ENCODE measurements around the gene RPS24. TPM values are rescaled to one million over a fixed set of nuclear protein-coding genes. Genes with fewer than 3 reads are reported as not detected.

RPS24 gene
- total and polyA plus RNA-seq, 9 of the 15 experiments (the other 6 are each of a cell fraction or from before 2014, with no cell fraction given) = 1,947 to 7,307 (median 5,944) TPM

- ATAC-seq (no peak), DNase-seq (ENCODE audit: extremely low read depth in 1 of 4, low spot score in 3 of 4) (no peak), FAIRE-seq (no peak)
- no peak overlapping the region for H3K4me2 ChIP-seq (ENCODE audit: insufficient read depth, low read length)
- H3K4me1 ChIP-seq (replicated peaks in 1 of 2; ENCODE audit: control insufficient read depth in 2 of 2, insufficient read depth in 2 of 2, low read length in 2 of 2) = peaks cover 0 to 2% of the 10 kb centered on the region in 2 experiments; a peak in 1 of 5 replicates
- ChIA-PET CTCF (ENCODE audit: low intra/inter-chr PET ratio) (no interaction called here), POLR2A (interaction anchor here (0.5 to 1.1 kb wide), 5 partner anchors 12 to 1377 kb away, joined by 3 read pairs; no protein-coding TSS in a partner anchor)
- no peak overlapping the region for H3K9ac ChIP-seq (ENCODE audit: insufficient read depth in 1 of 2, low read depth in 2 of 2, low read length in 2 of 2)
- no TSS peak for BruUV-seq (replicated peaks)
- peaks cover 3% of the 10 kb centered on the region; the same call in 1 of the 2 replicates for H4K20me1 ChIP-seq (replicated peaks; ENCODE audit: control insufficient read depth, insufficient read depth, low read length)
- H3K4me3 ChIP-seq = no peak overlapping the region
- intact Hi-C loops (cut with micrococcal nuclease) (no loop called here), in situ Hi-C loops (cut with MboI) (no loop called here)
- no peaks in the 10 kb centered on the region for H3K79me2 ChIP-seq (ENCODE audit: control insufficient read depth, insufficient read depth, low read length)
- H3K9me1 ChIP-seq (ENCODE audit: control insufficient read depth, insufficient read depth, low read length) = no peaks in the 10 kb centered on the region
- no peaks in the 10 kb centered on the region for H3K36me3 ChIP-seq (ENCODE audit: control insufficient read depth, insufficient read depth, low read length)
- no peak overlapping the region for H3K27ac ChIP-seq (ENCODE audit: extremely low read depth, low read depth, low read length)
- no peak overlapping the region for H2AFZ ChIP-seq (ENCODE audit: low read depth, low read length)
- H3K27me3 ChIP-seq (ENCODE audit: control insufficient read depth in 2 of 2, insufficient read depth in 2 of 2, low read length in 2 of 2) = peaks cover 11 to 50% of the 10 kb centered on the region in 2 experiments; a peak in 4 of 5 replicates
- WGBS (ENCODE audit: insufficient coverage, low coverage, missing lambda C conversion rate) = 2% methylated on average over 11 of the region's 11 CpGs
- no peaks in the 10 kb centered on the region for H3K9me3 ChIP-seq (replicated peaks; ENCODE audit: control insufficient read depth, insufficient read depth, low read depth, low read length)
- TF ChIP-seq ZBTB40 (IDR thresholded peaks at IDR 0.05) (no peak), ZBTB40 (CRISPR knock-in tag; IDR thresholded peaks at IDR 0.05) (no peak), ASH1L (IDR thresholded peaks at IDR 0.05; ENCODE audit: borderline replicate concordance, low read depth, partially characterized antibody) (no peak), ZNF232 (CRISPR knock-in tag; IDR thresholded peaks at IDR 0.05) (no peak), ZNF696 (CRISPR knock-in tag; conservative IDR thresholded peaks at IDR 0.05) (no peak), ZKSCAN1 (IDR thresholded peaks at IDR 0.05; ENCODE audit: low read depth, low read length) (no peak), MAZ (CRISPR knock-in tag; conservative IDR thresholded peaks at IDR 0.05 in 1 of 2, IDR thresholded peaks at IDR 0.05 in 1 of 2) (no peak), NR4A1 (CRISPR knock-in tag; IDR thresholded peaks at IDR 0.05) (no peak), NR4A1 (tag; IDR thresholded peaks at IDR 0.05) (no peak), CHD2 (IDR thresholded peaks at IDR 0.05; ENCODE audit: low read depth, low read length) (no peak), RBBP5 (IDR thresholded peaks at IDR 0.05; ENCODE audit: borderline replicate concordance, insufficient read depth, low read length, poor library complexity, severe bottlenecking) (no peak), ZBTB34 (CRISPR knock-in tag; IDR thresholded peaks at IDR 0.05) (no peak)
Measured at GRCh38 chr10:78066728-78067430, 33.2 kb downstream of the RPS24 start.

Measured in K562 (cell line).